MM.1S (cell line): Measurements from ENCODE around the gene RAB21.
"Not testable (repeated sequence)": the region's sequence is repeated elsewhere in the genome, so short reads cannot be mapped to it uniquely, and the experiment has no call there.

Experiments
- EZH2 ChIP-seq: fragments of 300-600 bp; sonication (generic); optimal IDR thresholded peaks from 2 replicates; pipeline ENCODE3; 2017; ENCODE audit warnings: low read depth, mild to moderate bottlenecking, antibody characterized with exemption, low read length, mixed read lengths
- EZH2phosphoT487 ChIP-seq: fragments of 300-600 bp; sonication (generic); IDR thresholded peaks from 2 replicates; pipeline ENCODE4 v1.6.1; 2018; ENCODE audit warnings: antibody characterized with exemption, low read length
- TF ChIP-seq, protein P1 (sequence below): fragments of 300-600 bp; sonication (generic); IDR thresholded peaks from 2 replicates; pipeline ENCODE4 v1.5.1; 2016; ENCODE audit warnings: antibody characterized with exemption, low read length, mixed read lengths

DNA sequence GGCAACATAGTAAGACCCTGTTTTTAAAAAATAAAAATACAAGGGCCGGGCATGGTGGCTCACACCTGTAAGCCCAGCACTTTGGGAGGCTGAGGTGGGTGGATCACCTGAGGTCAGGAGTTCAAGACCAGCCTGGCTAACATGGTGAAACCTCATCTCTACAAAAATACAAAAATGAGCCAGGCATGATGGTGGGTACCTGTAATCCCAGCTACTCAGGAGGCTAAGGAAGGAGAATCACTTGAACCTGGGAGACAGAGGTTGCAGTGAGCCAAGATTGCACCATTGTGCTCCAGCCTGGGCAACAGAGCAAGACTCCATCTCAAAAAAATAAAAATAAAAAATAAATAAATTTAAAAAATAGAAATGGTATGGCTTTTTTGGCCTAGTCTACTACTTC lies 6.7 kb downstream of the RAB21 start:
- not testable (repeated sequence) for TF ChIP-seq EZH2, EZH2phosphoT487
- TF ChIP-seq, protein P1, sequence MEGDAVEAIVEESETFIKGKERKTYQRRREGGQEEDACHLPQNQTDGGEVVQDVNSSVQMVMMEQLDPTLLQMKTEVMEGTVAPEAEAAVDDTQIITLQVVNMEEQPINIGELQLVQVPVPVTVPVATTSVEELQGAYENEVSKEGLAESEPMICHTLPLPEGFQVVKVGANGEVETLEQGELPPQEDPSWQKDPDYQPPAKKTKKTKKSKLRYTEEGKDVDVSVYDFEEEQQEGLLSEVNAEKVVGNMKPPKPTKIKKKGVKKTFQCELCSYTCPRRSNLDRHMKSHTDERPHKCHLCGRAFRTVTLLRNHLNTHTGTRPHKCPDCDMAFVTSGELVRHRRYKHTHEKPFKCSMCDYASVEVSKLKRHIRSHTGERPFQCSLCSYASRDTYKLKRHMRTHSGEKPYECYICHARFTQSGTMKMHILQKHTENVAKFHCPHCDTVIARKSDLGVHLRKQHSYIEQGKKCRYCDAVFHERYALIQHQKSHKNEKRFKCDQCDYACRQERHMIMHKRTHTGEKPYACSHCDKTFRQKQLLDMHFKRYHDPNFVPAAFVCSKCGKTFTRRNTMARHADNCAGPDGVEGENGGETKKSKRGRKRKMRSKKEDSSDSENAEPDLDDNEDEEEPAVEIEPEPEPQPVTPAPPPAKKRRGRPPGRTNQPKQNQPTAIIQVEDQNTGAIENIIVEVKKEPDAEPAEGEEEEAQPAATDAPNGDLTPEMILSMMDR = not testable (repeated sequence)
